WTC11 (cell line): Measurements from ENCODE around the gene GP2. TPM values are rescaled to one million over a fixed set of nuclear protein-coding genes. Genes with fewer than 3 reads are reported as not detected.

Experiments
- ATAC-seq: fragments of 200-7000 bp; cut with Tn5 transposase; 2 replicates; pipeline ENCODE4 v1.10.0; 2021; ENCODE audit warnings: mild to moderate bottlenecking, moderate library complexity
- CTCF ChIA-PET: fragments of 300-600 bp; sonication (Branson Sonifier 250); formaldehyde crosslinking; loops from one replicate; lab custom pipeline; 2021; ENCODE audit warnings: antibody characterized with exemption; lab: Charles Lee
- POLR2A ChIA-PET: fragments of 350-600 bp; sonication (Branson Sonifier 250); formaldehyde crosslinking; loops from one replicate; lab custom pipeline; 2021; ENCODE audit warnings: antibody characterized with exemption; lab: Charles Lee
- DNase-seq: peaks from one replicate; pipeline ENCODE4 v3.0.0; 2021; ENCODE audit warnings: low spot score
- H3K27ac Mint-ChIP-seq: 2 replicates; pipeline ENCODE4 v1.8.0; 2021; ENCODE audit warnings: mixed read lengths
- H3K27me3 Mint-ChIP-seq: 2 replicates; pipeline ENCODE4 v1.8.0; 2021; ENCODE audit warnings: low read depth, mild to moderate bottlenecking, moderate library complexity, mixed read lengths
- H3K36me3 Mint-ChIP-seq: 2 replicates; pipeline ENCODE4 v1.8.0; 2021; ENCODE audit warnings: mixed read lengths
- H3K4me1 Mint-ChIP-seq: 2 replicates; pipeline ENCODE4 v1.8.0; 2022; ENCODE audit warnings: mixed read lengths
- H3K4me3 Mint-ChIP-seq: 2 replicates; pipeline ENCODE4 v1.8.0; 2021; ENCODE audit warnings: mild to moderate bottlenecking, moderate library complexity, mixed read lengths
- H3K9me3 Mint-ChIP-seq: 2 replicates; pipeline ENCODE4 v1.8.0; 2021; ENCODE audit warnings: mixed read lengths
- ELF4 ChIP-seq: sonication (generic); formaldehyde crosslinking; IDR thresholded peaks from 2 replicates; pipeline ENCODE4 v1.8.1; 2022; ENCODE audit warnings: low read depth, mild to moderate bottlenecking, moderate library complexity, missing genetic modification reagents
- EMX1 ChIP-seq: fragments of 250-450 bp; sonication (Bioruptor Pico); IDR thresholded peaks from 2 replicates; pipeline ENCODE4 v1.8.0; 2021; ENCODE audit warnings: mild to moderate bottlenecking
- FOXP1 ChIP-seq: sonication (generic); formaldehyde crosslinking; IDR thresholded peaks from 2 replicates; pipeline ENCODE4 v1.8.0; 2022; ENCODE audit warnings: missing genetic modification reagents, mild to moderate bottlenecking, moderate library complexity, borderline replicate concordance
- JUN ChIP-seq: sonication (generic); formaldehyde crosslinking; IDR thresholded peaks from 2 replicates; pipeline ENCODE4 v1.8.0; 2023; ENCODE audit warnings: mild to moderate bottlenecking, missing genetic modification reagents
- KAT7 ChIP-seq: sonication (generic); formaldehyde crosslinking; IDR thresholded peaks from 2 replicates; pipeline ENCODE4 v1.8.1; 2023; ENCODE audit warnings: missing genetic modification reagents, mild to moderate bottlenecking, borderline replicate concordance
- MXD4 ChIP-seq: fragments of 250-450 bp; sonication (Bioruptor Pico); IDR thresholded peaks from 2 replicates; pipeline ENCODE4 v1.8.0; 2021; ENCODE audit warnings: mild to moderate bottlenecking, moderate library complexity, borderline replicate concordance
- NFE2L1 ChIP-seq: sonication (generic); formaldehyde crosslinking; IDR thresholded peaks from 2 replicates; pipeline ENCODE4 v1.8.1; 2023; ENCODE audit warnings: missing genetic modification reagents
- NR3C1 ChIP-seq: sonication (generic); formaldehyde crosslinking; conservative IDR thresholded peaks from 2 replicates; pipeline ENCODE4 v1.8.1; 2023; ENCODE audit warnings: low read depth, mild to moderate bottlenecking, missing genetic modification reagents
- RELA ChIP-seq: sonication (generic); formaldehyde crosslinking; IDR thresholded peaks from 2 replicates; pipeline ENCODE4 v1.8.1; 2022; ENCODE audit warnings: missing genetic modification reagents, mild to moderate bottlenecking, borderline replicate concordance
- TP53 ChIP-seq: sonication (generic); formaldehyde crosslinking; IDR thresholded peaks from 2 replicates; pipeline ENCODE4 v1.8.1; 2023; ENCODE audit warnings: mild to moderate bottlenecking, missing genetic modification reagents
- ZNF138 ChIP-seq: sonication (generic); formaldehyde crosslinking; conservative IDR thresholded peaks from 2 replicates; pipeline ENCODE4 v1.8.1; 2022; ENCODE audit warnings: mild to moderate bottlenecking, moderate library complexity, missing genetic modification reagents
- total RNA-seq: library from RNA; stranded (reverse); gene quantifications from 3 replicates; pipeline ENCODE4 v1.2.3, GENCODE V29; 2021
- TF ChIP-seq, protein P1 (sequence below): sonication (generic); formaldehyde crosslinking; IDR thresholded peaks from 2 replicates; pipeline ENCODE4 v1.8.0; 2023; ENCODE audit warnings: missing genetic modification reagents
- TF ChIP-seq, protein P2 (sequence below): fragments of 250-450 bp; sonication (Bioruptor Pico); conservative IDR thresholded peaks from 2 replicates; pipeline ENCODE4 v1.9.0; 2021; ENCODE audit warnings: mild to moderate bottlenecking
- TF ChIP-seq, protein P3 (sequence below): fragments of 200-600 bp; IDR thresholded peaks from 2 replicates; pipeline ENCODE4 v1.8.0; 2022; ENCODE audit warnings: antibody characterized with exemption
- TF ChIP-seq, protein P4 (sequence below): sonication (generic); formaldehyde crosslinking; IDR thresholded peaks from 2 replicates; pipeline ENCODE4 v1.8.0; 2022; ENCODE audit warnings: mild to moderate bottlenecking, missing genetic modification reagents
- TF ChIP-seq, protein P5 (sequence below): sonication (generic); formaldehyde crosslinking; IDR thresholded peaks from 2 replicates; pipeline ENCODE4 v1.8.0; 2022; ENCODE audit warnings: mild to moderate bottlenecking, missing genetic modification reagents
- TF ChIP-seq, protein P6 (sequence below): fragments of 250-450 bp; sonication (Bioruptor Pico); IDR thresholded peaks from 2 replicates; pipeline ENCODE4 v1.9.0; 2021; ENCODE audit warnings: mild to moderate bottlenecking
- TF ChIP-seq, protein P7 (sequence below): fragments of 250-450 bp; sonication (Bioruptor Pico); IDR thresholded peaks from 2 replicates; pipeline ENCODE4 v1.9.0; 2021; ENCODE audit warnings: moderate library complexity, mild to moderate bottlenecking, inconsistent platforms, borderline replicate concordance
- TF ChIP-seq, protein P8 (sequence below): fragments of 250-450 bp; sonication (Bioruptor Pico); IDR thresholded peaks from 2 replicates; pipeline ENCODE4 v2.1.2; 2022; ENCODE audit warnings: mild to moderate bottlenecking, moderate library complexity
- TF ChIP-seq, protein P9 (sequence below): fragments of 250-450 bp; sonication (Bioruptor Pico); IDR thresholded peaks from 2 replicates; pipeline ENCODE4 v1.9.0; 2021; ENCODE audit warnings: mild to moderate bottlenecking
- TF ChIP-seq, protein P10 (sequence below): sonication (generic); formaldehyde crosslinking; conservative IDR thresholded peaks from 2 replicates; pipeline ENCODE4 v1.8.1; 2022; ENCODE audit warnings: mild to moderate bottlenecking, missing genetic modification reagents
- TF ChIP-seq, protein P11 (sequence below): sonication (generic); formaldehyde crosslinking; IDR thresholded peaks from 2 replicates; pipeline ENCODE4 v1.8.1; 2023; ENCODE audit warnings: mild to moderate bottlenecking, missing genetic modification reagents

Gene GP2
- total RNA-seq, 1 experiment from 2014 or later: 6.6 TPM

DNA sequence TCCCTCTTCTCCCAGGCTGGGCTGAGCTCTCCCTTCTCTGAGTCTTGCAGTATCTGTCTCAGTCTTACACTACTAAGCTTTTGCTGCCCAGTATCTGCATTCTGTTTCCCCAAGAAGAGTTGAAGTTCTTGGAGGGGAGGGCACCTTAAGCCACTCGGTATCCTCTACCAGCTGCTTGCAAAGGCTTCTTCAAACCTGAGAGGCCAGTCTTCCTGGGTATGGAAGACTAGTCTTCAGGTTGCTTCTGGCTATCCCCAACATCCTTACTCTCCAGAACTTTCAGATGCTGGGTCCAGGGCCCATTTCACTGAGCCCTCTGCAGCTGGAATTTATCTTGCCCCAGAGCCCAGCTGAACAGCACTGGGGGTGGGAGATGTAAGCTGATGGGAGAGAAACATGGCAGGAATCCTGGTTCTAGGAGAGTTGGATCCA is 20.1 kb downstream of the GP2 start:
- Mint-ChIP-seq H3K36me3 (no peaks in the 10 kb centered on the region), H3K27me3 (no peaks in the 10 kb centered on the region), H3K4me1 (no peaks in the 10 kb centered on the region), H3K27ac (no peak overlapping the region), H3K9me3 (peaks cover 8% of the 10 kb centered on the region), H3K4me3 (no peak overlapping the region)
- ChIA-PET CTCF (interaction anchor here (1.7 to 2.3 kb wide), 2 partner anchors 79 to 400 kb away, joined by 5 to 6 read pairs; no protein-coding TSS in a partner anchor), POLR2A (no interaction called here)
- DNase-seq: no peak
- no peak for ATAC-seq
- TF ChIP-seq ZNF138: no peak
- TF ChIP-seq JUN (CRISPR knock-in tag): no peak
- TF ChIP-seq, protein P1, sequence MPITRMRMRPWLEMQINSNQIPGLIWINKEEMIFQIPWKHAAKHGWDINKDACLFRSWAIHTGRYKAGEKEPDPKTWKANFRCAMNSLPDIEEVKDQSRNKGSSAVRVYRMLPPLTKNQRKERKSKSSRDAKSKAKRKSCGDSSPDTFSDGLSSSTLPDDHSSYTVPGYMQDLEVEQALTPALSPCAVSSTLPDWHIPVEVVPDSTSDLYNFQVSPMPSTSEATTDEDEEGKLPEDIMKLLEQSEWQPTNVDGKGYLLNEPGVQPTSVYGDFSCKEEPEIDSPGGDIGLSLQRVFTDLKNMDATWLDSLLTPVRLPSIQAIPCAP (CRISPR knock-in tag): no peak
- TF ChIP-seq RELA (CRISPR knock-in tag): no peak

DNA sequence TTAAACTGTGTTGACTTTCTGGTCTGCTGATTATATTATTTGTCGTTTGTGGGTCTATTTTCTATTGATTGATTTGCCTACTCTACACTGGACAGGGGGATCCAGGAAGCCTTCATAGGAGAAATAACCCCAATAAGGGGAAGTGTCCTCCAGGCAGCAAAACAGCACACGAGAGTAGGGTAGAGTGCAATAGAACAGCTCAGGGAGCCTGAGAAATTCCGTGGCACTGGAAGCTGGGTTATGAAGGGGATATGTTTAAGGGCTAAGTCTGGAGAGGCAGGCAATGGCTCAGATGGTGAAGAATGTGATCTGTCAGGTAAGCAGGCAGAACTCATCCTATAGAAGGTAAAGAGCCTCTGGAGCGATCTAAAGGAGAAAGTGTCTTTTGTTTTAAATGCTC is 20.9 kb downstream of the GP2 start:
- POLR2A ChIA-PET: no interaction called here
- ATAC-seq (no peak), DNase-seq (no peak)
- H3K4me3 Mint-ChIP-seq: no peak overlapping the region
- no peaks in the 10 kb centered on the region for H3K4me1 Mint-ChIP-seq
- no peaks in the 10 kb centered on the region for H3K36me3 Mint-ChIP-seq
- CTCF ChIA-PET: interaction anchor here (1.7 to 2.3 kb wide), 2 partner anchors 79 to 399 kb away, joined by 5 to 6 read pairs; no protein-coding TSS in a partner anchor
- H3K27ac Mint-ChIP-seq: no peak overlapping the region
- H3K27me3 Mint-ChIP-seq: no peaks in the 10 kb centered on the region
- peaks cover 2% of the 10 kb centered on the region; the same call in 1 of the 2 replicates for H3K9me3 Mint-ChIP-seq
- TF ChIP-seq, protein P2, sequence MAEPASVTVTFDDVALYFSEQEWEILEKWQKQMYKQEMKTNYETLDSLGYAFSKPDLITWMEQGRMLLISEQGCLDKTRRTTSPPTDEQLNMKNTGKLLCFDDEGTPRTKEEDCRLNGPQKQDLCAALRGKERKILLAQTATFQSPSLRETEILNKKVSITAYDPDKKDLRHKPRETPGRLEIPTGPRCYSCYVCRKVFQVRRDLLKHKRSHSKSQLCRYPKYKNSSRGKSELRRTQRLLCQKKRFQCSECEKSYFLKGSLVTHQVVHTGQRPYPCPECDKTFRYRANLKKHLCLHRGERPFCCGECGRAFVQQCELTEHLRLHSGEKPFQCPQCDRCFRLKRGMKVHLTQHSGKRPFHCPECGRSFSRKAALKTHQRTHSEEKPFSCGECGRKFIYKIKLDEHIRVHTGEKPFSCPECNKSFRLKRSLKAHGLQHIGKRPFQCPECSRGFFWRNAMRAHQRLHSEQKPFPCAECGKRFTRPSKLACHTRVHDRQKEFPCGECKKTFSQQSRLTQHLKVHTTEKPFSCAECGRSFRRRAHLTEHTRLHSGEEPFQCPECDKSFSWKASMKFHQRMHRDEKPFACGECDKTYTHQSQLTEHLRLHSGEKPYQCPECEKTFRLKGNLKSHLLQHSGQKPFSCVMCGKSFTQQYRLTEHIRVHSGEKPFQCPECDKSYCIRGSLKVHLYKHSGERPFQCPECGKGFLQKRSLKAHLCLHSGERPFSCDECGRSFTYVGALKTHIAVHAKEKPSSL: no peak
- TF ChIP-seq FOXP1 (CRISPR knock-in tag): no peak
- TF ChIP-seq, protein P3, sequence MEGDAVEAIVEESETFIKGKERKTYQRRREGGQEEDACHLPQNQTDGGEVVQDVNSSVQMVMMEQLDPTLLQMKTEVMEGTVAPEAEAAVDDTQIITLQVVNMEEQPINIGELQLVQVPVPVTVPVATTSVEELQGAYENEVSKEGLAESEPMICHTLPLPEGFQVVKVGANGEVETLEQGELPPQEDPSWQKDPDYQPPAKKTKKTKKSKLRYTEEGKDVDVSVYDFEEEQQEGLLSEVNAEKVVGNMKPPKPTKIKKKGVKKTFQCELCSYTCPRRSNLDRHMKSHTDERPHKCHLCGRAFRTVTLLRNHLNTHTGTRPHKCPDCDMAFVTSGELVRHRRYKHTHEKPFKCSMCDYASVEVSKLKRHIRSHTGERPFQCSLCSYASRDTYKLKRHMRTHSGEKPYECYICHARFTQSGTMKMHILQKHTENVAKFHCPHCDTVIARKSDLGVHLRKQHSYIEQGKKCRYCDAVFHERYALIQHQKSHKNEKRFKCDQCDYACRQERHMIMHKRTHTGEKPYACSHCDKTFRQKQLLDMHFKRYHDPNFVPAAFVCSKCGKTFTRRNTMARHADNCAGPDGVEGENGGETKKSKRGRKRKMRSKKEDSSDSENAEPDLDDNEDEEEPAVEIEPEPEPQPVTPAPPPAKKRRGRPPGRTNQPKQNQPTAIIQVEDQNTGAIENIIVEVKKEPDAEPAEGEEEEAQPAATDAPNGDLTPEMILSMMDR: no peak
- TF ChIP-seq, protein P4, sequence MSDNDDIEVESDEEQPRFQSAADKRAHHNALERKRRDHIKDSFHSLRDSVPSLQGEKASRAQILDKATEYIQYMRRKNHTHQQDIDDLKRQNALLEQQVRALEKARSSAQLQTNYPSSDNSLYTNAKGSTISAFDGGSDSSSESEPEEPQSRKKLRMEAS: no peak
- TF ChIP-seq MXD4 (CRISPR knock-in tag): no peak
- TF ChIP-seq, protein P5, sequence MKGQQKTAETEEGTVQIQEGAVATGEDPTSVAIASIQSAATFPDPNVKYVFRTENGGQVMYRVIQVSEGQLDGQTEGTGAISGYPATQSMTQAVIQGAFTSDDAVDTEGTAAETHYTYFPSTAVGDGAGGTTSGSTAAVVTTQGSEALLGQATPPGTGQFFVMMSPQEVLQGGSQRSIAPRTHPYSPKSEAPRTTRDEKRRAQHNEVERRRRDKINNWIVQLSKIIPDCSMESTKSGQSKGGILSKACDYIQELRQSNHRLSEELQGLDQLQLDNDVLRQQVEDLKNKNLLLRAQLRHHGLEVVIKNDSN (CRISPR knock-in tag): no peak
- TF ChIP-seq EMX1 (CRISPR knock-in tag): no peak
- TF ChIP-seq, protein P6, sequence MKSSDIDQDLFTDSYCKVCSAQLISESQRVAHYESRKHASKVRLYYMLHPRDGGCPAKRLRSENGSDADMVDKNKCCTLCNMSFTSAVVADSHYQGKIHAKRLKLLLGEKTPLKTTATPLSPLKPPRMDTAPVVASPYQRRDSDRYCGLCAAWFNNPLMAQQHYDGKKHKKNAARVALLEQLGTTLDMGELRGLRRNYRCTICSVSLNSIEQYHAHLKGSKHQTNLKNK (CRISPR knock-in tag): no peak
- TF ChIP-seq, protein P7, sequence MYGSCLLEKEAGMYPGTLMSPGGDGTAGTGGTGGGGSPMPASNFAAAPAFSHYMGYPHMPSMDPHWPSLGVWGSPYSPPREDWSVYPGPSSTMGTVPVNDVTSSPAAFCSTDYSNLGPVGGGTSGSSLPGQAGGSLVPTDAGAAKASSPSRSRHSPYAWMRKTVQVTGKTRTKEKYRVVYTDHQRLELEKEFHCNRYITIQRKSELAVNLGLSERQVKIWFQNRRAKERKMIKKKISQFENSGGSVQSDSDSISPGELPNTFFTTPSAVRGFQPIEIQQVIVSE (CRISPR knock-in tag): no peak
- TF ChIP-seq NR3C1 (CRISPR knock-in tag): no peak
- no peak for TF ChIP-seq KAT7 (CRISPR knock-in tag)
- no peak for TF ChIP-seq JUN (CRISPR knock-in tag)
- TF ChIP-seq, protein P8, sequence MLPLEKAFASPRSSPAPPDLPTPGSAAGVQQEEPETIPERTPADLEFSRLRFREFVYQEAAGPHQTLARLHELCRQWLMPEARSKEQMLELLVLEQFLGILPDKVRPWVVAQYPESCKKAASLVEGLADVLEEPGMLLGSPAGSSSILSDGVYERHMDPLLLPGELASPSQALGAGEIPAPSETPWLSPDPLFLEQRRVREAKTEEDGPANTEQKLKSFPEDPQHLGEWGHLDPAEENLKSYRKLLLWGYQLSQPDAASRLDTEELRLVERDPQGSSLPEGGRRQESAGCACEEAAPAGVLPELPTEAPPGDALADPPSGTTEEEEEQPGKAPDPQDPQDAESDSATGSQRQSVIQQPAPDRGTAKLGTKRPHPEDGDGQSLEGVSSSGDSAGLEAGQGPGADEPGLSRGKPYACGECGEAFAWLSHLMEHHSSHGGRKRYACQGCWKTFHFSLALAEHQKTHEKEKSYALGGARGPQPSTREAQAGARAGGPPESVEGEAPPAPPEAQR (CRISPR knock-in tag): no peak
- TF ChIP-seq, protein P9, sequence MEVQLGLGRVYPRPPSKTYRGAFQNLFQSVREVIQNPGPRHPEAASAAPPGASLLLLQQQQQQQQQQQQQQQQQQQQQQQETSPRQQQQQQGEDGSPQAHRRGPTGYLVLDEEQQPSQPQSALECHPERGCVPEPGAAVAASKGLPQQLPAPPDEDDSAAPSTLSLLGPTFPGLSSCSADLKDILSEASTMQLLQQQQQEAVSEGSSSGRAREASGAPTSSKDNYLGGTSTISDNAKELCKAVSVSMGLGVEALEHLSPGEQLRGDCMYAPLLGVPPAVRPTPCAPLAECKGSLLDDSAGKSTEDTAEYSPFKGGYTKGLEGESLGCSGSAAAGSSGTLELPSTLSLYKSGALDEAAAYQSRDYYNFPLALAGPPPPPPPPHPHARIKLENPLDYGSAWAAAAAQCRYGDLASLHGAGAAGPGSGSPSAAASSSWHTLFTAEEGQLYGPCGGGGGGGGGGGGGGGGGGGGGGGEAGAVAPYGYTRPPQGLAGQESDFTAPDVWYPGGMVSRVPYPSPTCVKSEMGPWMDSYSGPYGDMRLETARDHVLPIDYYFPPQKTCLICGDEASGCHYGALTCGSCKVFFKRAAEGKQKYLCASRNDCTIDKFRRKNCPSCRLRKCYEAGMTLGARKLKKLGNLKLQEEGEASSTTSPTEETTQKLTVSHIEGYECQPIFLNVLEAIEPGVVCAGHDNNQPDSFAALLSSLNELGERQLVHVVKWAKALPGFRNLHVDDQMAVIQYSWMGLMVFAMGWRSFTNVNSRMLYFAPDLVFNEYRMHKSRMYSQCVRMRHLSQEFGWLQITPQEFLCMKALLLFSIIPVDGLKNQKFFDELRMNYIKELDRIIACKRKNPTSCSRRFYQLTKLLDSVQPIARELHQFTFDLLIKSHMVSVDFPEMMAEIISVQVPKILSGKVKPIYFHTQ (CRISPR knock-in tag): no peak
- TF ChIP-seq TP53 (CRISPR knock-in tag): no peak
- TF ChIP-seq, protein P10, sequence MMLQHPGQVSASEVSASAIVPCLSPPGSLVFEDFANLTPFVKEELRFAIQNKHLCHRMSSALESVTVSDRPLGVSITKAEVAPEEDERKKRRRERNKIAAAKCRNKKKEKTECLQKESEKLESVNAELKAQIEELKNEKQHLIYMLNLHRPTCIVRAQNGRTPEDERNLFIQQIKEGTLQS (CRISPR knock-in tag): no peak
- TF ChIP-seq NFE2L1 (CRISPR knock-in tag): no peak
- TF ChIP-seq, protein P11, sequence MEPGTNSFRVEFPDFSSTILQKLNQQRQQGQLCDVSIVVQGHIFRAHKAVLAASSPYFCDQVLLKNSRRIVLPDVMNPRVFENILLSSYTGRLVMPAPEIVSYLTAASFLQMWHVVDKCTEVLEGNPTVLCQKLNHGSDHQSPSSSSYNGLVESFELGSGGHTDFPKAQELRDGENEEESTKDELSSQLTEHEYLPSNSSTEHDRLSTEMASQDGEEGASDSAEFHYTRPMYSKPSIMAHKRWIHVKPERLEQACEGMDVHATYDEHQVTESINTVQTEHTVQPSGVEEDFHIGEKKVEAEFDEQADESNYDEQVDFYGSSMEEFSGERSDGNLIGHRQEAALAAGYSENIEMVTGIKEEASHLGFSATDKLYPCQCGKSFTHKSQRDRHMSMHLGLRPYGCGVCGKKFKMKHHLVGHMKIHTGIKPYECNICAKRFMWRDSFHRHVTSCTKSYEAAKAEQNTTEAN (CRISPR knock-in tag): no peak
- no peak for TF ChIP-seq ELF4 (CRISPR knock-in tag)
